Measurements from ENCODE around the gene EXOC4. TPM values are rescaled to one million over a fixed set of nuclear protein-coding genes. Genes with fewer than 3 reads are reported as not detected.
A peak's percentile ranks its signal among the peaks of the same experiment; 100 is the strongest.

The EXOC4 gene
- total and polyA plus RNA-seq, 2 donors from 2014 or later, result 22.8 to 78.7 TPM

DNA sequence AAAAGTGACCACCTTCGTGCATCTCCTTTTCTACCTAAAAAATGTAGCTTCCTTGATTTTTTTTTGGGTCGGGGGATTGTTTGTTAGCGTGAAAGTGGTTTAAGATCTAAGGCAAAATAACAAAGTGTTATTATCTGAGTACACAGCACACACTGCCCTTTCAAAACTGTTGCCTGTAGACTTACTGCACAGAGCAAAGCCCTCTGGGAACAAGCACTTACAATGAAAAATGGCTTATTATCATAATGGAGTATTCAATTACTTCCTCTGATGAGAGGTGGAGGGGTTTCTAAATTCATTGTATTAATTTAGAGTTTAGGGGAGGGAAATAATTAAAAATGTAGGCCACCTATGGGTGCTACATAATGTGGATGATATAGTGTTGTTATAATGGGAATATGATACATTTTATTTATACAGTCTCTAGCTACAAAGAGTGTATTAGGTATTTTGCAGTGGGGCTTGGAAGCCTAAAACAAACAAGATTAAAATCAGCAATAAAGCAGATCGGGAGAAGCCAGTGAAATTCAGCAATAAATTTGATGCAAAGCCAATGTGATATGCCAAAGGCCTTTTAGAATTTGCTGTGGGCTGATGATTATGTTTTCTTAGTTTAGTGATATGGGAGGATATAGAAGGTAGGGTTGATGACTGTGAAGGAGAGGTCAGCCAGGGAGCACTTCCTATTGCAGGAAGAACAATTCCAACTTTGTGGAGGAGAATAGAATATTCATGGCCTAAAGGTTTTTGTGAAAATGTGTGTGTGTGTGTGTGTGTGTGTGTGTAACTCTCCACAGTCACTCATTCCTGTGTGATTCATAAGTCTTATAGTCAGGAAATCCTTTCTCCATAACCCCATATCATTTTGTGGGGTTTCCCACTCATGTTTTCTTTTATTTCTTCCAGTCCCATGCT is 17.7 kb upstream of the EXOC4 start:
- H3K9ac ChIP-seq (ENCODE audit: low read length in 3 of 3), result no peak overlapping the region
- DNase-seq (peak in 3 of 5 donors; percentile 20 to 68 (median 53)), FAIRE-seq (no peak)
- H3K27ac ChIP-seq (ENCODE audit: low read depth in 2 of 2, low read length in 2 of 2), result no peak overlapping the region
- intact Hi-C loops (cut with DNase I), result no loop called here
- H3K4me3 ChIP-seq (ENCODE audit: low read length in 3 of 3), result no peak overlapping the region
- H3K36me3 ChIP-seq (ENCODE audit: control insufficient read depth in 2 of 3, insufficient read depth in 3 of 3, low read length in 3 of 3), result no peaks in the 10 kb centered on the region
- H3K27me3 ChIP-seq (ENCODE audit: control insufficient read depth, insufficient read depth, low read length), result no peaks in the 10 kb centered on the region
- TF ChIP-seq, protein P1, sequence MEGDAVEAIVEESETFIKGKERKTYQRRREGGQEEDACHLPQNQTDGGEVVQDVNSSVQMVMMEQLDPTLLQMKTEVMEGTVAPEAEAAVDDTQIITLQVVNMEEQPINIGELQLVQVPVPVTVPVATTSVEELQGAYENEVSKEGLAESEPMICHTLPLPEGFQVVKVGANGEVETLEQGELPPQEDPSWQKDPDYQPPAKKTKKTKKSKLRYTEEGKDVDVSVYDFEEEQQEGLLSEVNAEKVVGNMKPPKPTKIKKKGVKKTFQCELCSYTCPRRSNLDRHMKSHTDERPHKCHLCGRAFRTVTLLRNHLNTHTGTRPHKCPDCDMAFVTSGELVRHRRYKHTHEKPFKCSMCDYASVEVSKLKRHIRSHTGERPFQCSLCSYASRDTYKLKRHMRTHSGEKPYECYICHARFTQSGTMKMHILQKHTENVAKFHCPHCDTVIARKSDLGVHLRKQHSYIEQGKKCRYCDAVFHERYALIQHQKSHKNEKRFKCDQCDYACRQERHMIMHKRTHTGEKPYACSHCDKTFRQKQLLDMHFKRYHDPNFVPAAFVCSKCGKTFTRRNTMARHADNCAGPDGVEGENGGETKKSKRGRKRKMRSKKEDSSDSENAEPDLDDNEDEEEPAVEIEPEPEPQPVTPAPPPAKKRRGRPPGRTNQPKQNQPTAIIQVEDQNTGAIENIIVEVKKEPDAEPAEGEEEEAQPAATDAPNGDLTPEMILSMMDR (IDR thresholded peaks at IDR 0.05; ENCODE audit: borderline replicate concordance, extremely low read depth, insufficient read depth), result no peak
- H3K4me1 ChIP-seq (ENCODE audit: control insufficient read depth in 2 of 3, insufficient read depth in 2 of 3, low read depth in 1 of 3, low read length in 3 of 3), result peaks cover 0 to 2% (median 0%) of the 10 kb centered on the region in 3 donors
- no peaks in the 10 kb centered on the region for H3K9me3 ChIP-seq (ENCODE audit: control insufficient read depth in 2 of 3, insufficient read depth in 1 of 3, low read length in 3 of 3)

DNA sequence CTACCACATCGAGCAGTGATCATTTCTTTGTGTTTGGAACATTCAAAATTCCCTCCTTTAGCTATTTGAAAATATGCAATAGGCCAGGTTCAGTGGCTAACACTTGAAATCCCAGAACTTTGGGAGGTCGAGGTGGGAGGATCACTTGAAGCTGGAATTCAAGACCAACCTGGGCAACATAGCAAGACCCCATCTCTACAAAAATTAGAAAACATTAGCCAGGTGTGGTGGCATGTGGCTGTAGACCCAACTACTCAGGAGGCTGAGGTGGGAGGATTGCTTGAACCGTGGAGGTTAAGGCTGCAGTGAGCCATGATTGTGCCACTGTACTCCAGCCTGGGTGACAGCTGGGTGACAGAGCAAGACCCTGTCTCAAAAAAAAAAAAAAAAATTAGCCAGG is 15.3 kb upstream of the EXOC4 start:
- Histone ChIP-seq H3K9me3 (ENCODE audit: control insufficient read depth in 2 of 3, insufficient read depth in 1 of 3, low read length in 3 of 3) (no peaks in the 10 kb centered on the region), H3K4me1 (ENCODE audit: control insufficient read depth in 2 of 3, insufficient read depth in 2 of 3, low read depth in 1 of 3, low read length in 3 of 3) (peaks cover 0 to 2% (median 0%) of the 10 kb centered on the region in 3 donors), H3K4me3 (ENCODE audit: low read length in 3 of 3) (no peak overlapping the region), H3K36me3 (ENCODE audit: control insufficient read depth in 2 of 3, insufficient read depth in 3 of 3, low read length in 3 of 3) (no peaks in the 10 kb centered on the region), H3K9ac (ENCODE audit: low read length in 3 of 3) (no peak overlapping the region), H3K27ac (ENCODE audit: low read depth in 2 of 2, low read length in 2 of 2) (no peak overlapping the region), H3K27me3 (ENCODE audit: control insufficient read depth, insufficient read depth, low read length) (no peaks in the 10 kb centered on the region)
- TF ChIP-seq, protein P1 (IDR thresholded peaks at IDR 0.05; ENCODE audit: borderline replicate concordance, extremely low read depth, insufficient read depth), result no peak
- intact Hi-C loops (cut with DNase I), result no loop called here
- FAIRE-seq (no peak), DNase-seq (no peak)

DNA sequence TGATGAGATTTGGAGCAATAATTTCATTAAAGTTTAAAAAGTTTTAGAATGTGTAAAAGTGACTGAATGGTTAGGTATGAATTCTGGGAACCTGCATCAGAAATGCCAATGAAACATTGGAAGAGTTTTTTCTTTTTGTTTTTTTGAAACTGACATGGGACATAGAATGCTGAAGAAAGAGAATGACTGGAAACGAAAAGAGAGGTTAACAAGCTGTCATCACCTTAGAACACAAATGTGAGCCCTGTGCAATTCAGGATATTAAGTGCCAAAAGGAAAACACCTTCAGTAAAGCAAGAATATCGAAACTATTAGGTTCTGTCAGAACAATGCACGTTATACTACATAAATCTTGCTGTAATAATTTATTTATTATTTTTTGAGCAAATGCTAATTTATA is 12.6 kb upstream of the EXOC4 start:
- H3K9me3 ChIP-seq (ENCODE audit: control insufficient read depth in 2 of 3, insufficient read depth in 1 of 3, low read length in 3 of 3), result no peaks in the 10 kb centered on the region
- H3K27me3 ChIP-seq (ENCODE audit: control insufficient read depth, insufficient read depth, low read length), result no peaks in the 10 kb centered on the region
- intact Hi-C loops (cut with DNase I), result no loop called here
- TF ChIP-seq, protein P1 (IDR thresholded peaks at IDR 0.05; ENCODE audit: borderline replicate concordance, extremely low read depth, insufficient read depth), result no peak
- peaks cover 0 to 2% (median 0%) of the 10 kb centered on the region in 3 donors for H3K4me1 ChIP-seq (ENCODE audit: control insufficient read depth in 2 of 3, insufficient read depth in 2 of 3, low read depth in 1 of 3, low read length in 3 of 3)
- no peak overlapping the region for H3K27ac ChIP-seq (ENCODE audit: low read depth in 2 of 2, low read length in 2 of 2)
- FAIRE-seq, result no peak
- DNase-seq, result no peak
- no peaks in the 10 kb centered on the region for H3K36me3 ChIP-seq (ENCODE audit: control insufficient read depth in 2 of 3, insufficient read depth in 3 of 3, low read length in 3 of 3)
- no peak overlapping the region for H3K9ac ChIP-seq (ENCODE audit: low read length in 3 of 3)
- no peak overlapping the region for H3K4me3 ChIP-seq (ENCODE audit: low read length in 3 of 3)

Data from kidney (tissue), 14 donors.